Measurements from ENCODE around the gene SIK3. TPM values are rescaled to one million over a fixed set of nuclear protein-coding genes. Genes with fewer than 3 reads are reported as not detected.
"Not testable (repeated sequence)": the region's sequence is repeated elsewhere in the genome, so short reads cannot be mapped to it uniquely, and the experiment has no call there.

SIK3 gene
- total RNA-seq, result 40.0 and 43.7 TPM in 2 replicates

DNA sequence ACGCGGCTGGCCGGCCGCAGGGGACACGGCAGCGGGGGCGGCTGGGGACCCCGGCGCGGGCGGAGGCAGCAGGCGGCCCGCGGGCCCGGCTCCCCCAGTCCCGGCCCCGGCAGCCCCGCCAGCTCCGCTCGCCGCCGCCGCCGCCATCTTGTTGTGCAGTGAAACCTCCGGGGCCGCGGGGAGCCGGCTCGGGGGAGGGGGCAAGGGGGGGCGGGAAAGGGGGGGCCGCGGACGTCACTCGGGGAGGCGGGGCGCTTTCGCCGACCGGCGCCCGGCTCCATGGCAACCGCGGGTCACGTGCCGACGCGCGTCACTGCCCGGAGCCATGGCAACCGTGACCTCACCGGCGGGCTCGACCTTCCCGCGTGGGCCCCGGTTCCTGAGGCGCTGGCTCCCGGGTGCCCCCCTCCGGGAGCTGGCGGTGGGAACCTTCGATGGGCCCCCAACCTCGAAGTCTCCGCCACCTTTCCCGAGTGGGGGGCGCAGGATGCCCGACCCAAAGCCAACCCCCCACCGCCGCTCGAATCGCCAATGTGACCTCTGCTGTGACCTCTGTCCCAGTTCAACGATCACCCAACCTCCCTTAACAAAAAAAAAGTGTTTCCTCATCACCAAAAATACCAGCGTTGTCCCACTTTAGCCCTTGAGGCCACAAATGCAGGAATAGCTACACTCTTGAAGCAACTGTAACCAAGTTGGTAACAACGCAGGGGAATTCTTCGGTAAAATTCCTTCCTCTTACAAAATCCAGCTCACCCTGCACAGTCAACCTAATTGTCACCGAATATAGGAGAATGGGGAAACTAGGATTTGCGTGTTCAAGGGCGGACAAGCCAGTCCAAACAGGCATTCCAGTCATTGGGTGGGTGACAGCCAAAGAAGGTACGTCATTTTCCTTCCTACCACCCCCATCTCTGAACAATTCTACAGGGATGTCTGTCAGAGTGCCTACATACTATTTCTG, at the start of gene SIK3:
Gene SIK3, minus strand, starts transcription at position 160 of the 964 bp plus-strand sequence. Its CDS starts 13 bp downstream, at position 147.
- intact Hi-C loops (cut with micrococcal nuclease), result loop anchor here (1.0 to 5.0 kb wide), 5 partner anchors 46 to 325 kb away; partner anchors contain the start of genes CEP164, PAFAH1B2 and ZPR1

GRCh38 chr11:117146521-117146920, 48.3 kb upstream of the SIK3 start:
- intact Hi-C loops (cut with micrococcal nuclease), result no loop called here

GRCh38 chr11:117145393-117145761, 47.1 kb upstream of the SIK3 start:
- intact Hi-C loops (cut with micrococcal nuclease), result loop anchor here (1.0 to 2.0 kb wide), 5 partner anchors 9 to 217 kb away; partner anchors contain the start of gene SIK3

GRCh38 chr11:117144477-117145392, 46.5 kb upstream of the SIK3 start:
- intact Hi-C loops (cut with micrococcal nuclease), result loop anchor here (1.0 to 2.0 kb wide), 12 partner anchors 10 to 371 kb away; partner anchors contain the start of genes SIDT2, SIK3 and ZPR1

DNA sequence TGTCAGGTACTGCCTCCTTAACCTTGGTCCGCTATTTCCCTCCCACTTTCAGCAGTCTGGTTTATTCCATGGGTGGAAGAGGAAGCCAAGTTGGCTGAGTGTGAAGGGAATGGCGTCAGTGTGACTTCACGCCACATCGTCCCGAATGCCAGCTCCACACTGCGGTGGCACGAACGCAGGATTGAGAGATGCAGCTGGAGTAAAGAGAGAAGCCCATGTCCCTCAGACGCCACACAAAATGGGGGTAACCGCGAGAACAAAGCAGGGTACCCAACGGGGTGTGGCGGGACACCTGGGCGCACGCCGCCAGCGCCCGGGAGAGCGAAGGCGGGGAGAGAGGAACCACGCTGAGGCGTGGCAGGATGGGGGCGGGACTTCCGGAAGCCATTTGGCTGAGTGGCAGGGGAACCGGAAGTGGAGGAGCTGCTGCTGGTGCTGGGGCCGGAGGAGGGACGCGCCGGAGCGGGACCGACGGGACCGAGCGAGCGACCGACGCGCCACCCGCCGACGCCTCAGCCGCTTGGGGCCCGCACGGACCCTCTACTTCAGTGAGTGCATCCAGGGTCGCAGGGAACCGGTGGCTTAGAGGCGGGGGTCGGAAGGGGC, 45.7 kb upstream of the SIK3 start, which contains the start of gene PAFAH1B2:
Gene PAFAH1B2, plus strand, starts transcription at position 417 of the 606 bp plus-strand sequence. CDS start 8,161 bp downstream, outside the sequence.
- intact Hi-C loops (cut with micrococcal nuclease), result loop anchor here (1.0 to 2.0 kb wide), 10 partner anchors 34 to 371 kb away; partner anchors contain the start of genes SIDT2, SIK3 and ZPR1

- intact Hi-C loops (cut with micrococcal nuclease), result no loop called here
Observed at GRCh38 chr11:117143390-117143789, 45.2 kb upstream of the SIK3 start.

DNA sequence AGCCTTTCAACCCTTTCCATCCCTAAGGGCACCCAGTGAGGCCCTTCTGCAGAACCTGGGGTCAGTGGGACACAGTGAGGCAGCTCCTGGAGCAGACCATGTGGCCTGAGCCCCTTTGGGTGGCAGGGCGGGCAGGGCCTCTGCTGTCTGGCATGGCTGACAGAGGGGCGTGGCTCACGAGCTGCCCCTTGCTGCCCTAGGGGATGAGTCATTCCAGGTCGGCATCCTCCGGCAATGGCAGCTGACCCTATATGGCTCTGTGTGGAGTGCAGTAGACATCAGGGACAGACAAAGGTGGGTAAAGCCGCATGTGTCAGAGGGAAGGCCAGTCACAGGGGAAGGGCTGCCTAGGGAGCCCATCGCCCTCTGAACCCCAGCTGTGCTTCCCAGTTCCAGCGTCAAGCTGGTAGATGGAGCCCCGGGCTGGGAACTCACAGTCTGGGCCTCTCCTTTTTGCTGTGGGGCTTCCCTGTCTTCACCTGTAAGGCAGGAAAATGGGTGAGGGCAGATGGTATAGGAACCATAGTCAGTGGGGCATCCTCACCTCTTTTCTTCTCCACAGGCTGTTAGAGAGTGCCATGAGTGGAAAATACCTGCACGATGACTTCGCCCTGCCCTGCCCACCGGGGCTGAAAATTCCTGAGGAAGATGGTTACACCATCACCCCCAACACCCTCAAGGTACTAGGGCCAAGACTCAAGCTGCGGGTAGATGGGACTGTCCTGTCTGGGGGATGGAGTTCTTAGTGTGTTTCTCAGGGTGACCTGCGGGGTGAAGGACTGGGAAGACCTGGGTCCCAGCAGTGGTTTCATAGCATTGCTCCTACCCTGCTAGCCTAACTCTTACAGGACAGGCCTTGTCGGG, 39.2 kb upstream of the SIK3 start:
- intact Hi-C loops (cut with micrococcal nuclease), result not testable (repeated sequence)

- intact Hi-C loops (cut with micrococcal nuclease), result not testable (repeated sequence)
Observed at GRCh38 chr11:117134979-117135378, 36.8 kb upstream of the SIK3 start.

- intact Hi-C loops (cut with micrococcal nuclease), result no loop called here
Observed at GRCh38 chr11:117134431-117134830, 36.2 kb upstream of the SIK3 start.

DNA sequence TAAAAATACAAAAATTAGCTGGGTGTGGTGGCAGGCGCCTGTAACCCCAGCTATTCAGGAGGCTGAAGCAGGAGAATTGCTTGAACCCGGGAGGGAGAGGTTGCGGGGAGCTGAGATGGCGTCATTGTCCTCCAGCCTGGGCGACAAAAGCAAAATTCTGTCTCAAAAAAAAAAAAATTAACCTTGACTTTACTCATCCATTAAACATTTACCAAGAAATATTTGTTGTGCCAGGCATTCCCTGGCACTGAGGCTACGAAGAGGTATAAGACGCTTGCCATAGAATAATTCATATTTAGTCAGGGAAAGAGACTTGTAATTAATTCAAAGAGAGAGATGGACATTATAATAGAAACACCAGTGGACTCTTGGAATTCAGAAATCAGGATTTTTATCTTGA, 32.7 kb upstream of the SIK3 start:
- intact Hi-C loops (cut with micrococcal nuclease), result no loop called here

- intact Hi-C loops (cut with micrococcal nuclease), result not testable (repeated sequence)
Observed at GRCh38 chr11:117130396-117130795, 32.2 kb upstream of the SIK3 start.

GRCh38 chr11:117128289-117128688, 30.1 kb upstream of the SIK3 start:
- intact Hi-C loops (cut with micrococcal nuclease), result no loop called here

DNA sequence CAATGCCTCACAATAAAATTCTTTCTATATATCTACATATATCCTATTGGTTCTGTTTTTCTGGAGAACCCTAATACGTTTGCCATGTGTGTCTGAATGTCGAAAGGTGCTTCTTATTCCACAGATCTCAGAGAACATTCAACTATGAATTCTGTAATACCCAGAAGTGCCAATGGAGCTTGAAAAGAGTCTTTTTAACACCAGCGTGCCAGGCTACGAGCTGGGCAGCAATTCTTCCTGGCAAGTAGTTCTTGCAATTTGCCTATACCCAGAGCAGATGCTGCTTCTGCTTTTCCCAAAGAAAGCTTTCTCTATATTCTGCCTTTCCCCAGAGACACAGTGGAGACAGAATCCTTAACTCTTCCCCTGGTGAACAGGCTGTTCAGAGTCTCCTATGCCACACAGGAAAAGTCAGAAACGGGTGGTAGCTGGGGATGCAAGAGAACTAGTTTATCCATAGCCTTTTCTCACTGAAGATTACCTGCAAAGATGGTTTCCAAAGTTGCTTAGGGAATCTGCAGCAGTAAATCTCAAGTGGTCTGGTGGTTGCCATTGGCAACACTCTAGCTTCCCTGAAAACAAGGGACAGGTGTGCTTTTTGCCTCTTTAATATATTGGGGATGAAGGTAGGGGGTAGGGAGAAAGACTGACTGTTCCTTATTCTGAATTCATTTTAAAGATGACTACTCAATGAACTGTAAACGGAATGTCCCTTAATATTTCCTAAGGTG, 29.1 kb upstream of the SIK3 start:
- intact Hi-C loops (cut with micrococcal nuclease), result no loop called here

DNA sequence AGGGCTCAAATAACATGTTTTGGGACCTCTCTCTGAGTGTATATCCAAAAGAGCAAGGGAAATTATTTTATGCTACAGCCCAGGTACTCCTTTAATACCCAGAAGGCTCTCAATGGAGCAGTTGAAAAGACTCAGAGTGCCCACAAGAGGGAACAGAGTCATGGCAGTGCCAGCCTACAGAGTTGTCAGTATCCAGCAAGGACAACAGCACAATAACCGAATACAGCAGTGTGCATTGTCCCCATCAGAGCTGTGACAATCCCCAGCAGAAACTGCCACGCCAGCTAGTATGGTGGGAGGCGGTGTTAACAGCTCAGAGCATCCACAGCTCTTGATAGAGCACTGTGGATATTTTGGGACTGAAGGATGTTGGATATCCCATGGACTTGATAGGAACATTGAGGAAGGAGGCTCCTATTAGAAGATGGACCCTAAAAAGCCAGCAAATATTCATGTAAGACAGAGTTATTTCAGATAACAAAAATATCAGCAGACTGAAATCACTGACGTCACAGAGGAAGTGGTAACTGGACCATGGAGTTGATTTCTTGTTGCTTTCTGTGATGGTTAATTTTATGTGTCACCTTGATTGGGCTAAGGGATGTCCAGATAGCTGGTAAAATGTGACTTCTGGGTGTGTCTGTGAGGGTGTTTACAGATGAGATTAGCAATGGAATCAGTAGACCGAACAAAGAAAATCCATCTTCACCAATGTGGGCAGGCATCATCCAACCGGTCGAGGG, 28.2 kb upstream of the SIK3 start:
- intact Hi-C loops (cut with micrococcal nuclease), result no loop called here

- intact Hi-C loops (cut with micrococcal nuclease), result no loop called here
Observed at GRCh38 chr11:117122556-117122955, 24.3 kb upstream of the SIK3 start.

DNA sequence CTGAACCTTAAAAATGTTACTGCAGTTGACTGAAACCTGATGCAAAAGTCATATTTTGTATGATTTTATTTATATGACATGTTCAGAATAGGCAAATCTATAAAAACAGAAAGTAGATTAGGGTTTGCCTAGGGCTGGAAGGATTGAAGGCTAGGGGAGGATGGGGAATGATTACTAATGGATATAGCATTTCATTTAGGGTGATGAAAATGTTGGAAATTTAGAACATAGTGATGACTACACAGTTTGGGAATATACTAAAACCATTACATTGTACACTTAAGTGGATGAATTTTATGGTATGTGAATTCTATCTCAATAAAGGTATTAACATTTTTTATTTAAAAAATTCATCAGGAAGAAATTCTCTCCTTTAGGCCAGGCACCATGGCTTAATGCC, 22.9 kb upstream of the SIK3 start:
- intact Hi-C loops (cut with micrococcal nuclease), result no loop called here

GRCh38 chr11:117117681-117118080, 19.5 kb upstream of the SIK3 start:
- intact Hi-C loops (cut with micrococcal nuclease), result no loop called here

DNA sequence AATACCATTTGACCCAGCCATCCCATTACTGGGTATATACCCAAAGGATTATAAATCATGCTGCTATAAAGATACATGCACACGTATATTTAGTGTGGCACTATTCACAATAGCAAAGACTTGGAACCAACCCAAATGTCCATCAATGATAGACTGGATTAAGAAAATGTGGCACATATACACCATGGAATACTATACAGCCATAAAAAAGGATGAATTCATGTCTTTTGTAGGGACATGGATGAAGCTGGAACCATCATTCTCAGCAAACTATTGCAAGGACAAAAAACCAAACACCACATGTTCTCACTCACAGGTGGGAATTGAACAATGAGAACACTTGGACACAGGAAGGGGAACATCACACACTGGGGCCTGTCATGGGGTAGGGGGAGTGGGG, 14.7 kb upstream of the SIK3 start:
- intact Hi-C loops (cut with micrococcal nuclease), result not testable (repeated sequence)

DNA sequence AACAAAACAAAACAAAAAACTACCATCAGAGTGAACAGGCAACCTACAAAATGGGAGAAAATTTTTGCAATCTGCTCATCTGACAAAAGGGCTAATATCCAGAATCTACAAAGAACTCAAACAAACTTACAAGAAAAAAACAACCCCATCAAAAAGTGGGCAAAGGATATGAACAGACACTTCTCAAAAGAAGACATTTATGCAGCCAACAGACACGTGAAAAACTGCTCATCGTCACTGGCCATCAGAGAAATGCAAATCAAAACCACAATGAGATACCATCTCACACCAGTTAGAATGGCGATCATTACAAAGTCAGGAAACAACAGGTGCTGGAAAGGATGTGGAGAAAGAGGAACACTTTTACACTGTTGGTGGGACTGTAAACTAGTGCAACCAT, 14.3 kb upstream of the SIK3 start:
- intact Hi-C loops (cut with micrococcal nuclease), result not testable (repeated sequence)

Data from T-helper 1 cell treated with Interleukin-12 subunit alpha and Interleukin-12 subunit beta and Interleukin-4 antibody, amounts not matched to agents 30 ng/mL and 1 ng/mL, for 36 hours (primary cell).